Hepatocyte (in vitro differentiated cells): ENCODE data around the gene C2orf92.

Source experiments
- EZH2 ChIP-seq: fragments of 200-600 bp; sonication (generic); IDR thresholded peaks from 2 replicates; pipeline ENCODE4 v1.6.1; 2016; ENCODE audit warnings: antibody characterized with exemption, mild to moderate bottlenecking, borderline replicate concordance
- EZH2phosphoT487 ChIP-seq: fragments of 200-600 bp; sonication (generic); IDR thresholded peaks from one replicate; pipeline ENCODE4 v1.6.1; 2018; ENCODE audit warnings: antibody characterized with exemption, mild to moderate bottlenecking, low read depth, moderate library complexity; ENCODE audit not compliant: unreplicated experiment, severe bottlenecking
- TF ChIP-seq, protein P1 (sequence below): fragments of 200-600 bp; sonication (generic); IDR thresholded peaks from 2 replicates; pipeline ENCODE4 v1.5.1; 2016; ENCODE audit warnings: antibody characterized with exemption, mild to moderate bottlenecking; ENCODE audit not compliant: poor library complexity

DNA sequence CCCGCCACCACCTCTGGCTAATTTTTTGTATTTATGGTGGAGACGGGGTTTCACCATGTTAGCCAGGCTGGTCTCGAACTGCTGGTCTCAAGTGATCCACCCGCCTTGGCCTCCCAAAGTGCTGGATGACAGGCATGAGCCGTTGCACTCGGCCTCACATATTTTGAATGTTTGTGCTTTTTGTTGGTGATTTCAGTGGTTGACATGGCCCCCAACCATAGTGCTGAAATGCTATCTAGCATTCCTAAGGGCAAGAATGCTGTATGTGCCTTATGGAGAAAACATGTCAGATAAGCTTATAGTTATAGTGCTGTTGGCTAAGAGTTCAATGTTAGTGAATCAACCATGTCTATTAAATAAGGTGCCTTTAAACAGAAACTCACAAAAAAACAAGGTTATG, 52.7 kb downstream of the C2orf92 start:
- TF ChIP-seq, protein P1, sequence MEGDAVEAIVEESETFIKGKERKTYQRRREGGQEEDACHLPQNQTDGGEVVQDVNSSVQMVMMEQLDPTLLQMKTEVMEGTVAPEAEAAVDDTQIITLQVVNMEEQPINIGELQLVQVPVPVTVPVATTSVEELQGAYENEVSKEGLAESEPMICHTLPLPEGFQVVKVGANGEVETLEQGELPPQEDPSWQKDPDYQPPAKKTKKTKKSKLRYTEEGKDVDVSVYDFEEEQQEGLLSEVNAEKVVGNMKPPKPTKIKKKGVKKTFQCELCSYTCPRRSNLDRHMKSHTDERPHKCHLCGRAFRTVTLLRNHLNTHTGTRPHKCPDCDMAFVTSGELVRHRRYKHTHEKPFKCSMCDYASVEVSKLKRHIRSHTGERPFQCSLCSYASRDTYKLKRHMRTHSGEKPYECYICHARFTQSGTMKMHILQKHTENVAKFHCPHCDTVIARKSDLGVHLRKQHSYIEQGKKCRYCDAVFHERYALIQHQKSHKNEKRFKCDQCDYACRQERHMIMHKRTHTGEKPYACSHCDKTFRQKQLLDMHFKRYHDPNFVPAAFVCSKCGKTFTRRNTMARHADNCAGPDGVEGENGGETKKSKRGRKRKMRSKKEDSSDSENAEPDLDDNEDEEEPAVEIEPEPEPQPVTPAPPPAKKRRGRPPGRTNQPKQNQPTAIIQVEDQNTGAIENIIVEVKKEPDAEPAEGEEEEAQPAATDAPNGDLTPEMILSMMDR = no peak
- TF ChIP-seq EZH2phosphoT487 (no peak), EZH2 (no peak)
